ENCODE measurements around the gene TRMT2B.

TRMT2B gene

GRCh38 chrX:101051549-101052302 is at the start of gene TRMT2B:
TSS of gene TRMT2B (minus strand) at chrX:101052111. CDS start at chrX:101042289, 9,822 bp downstream.
- H3K4me3 ChIP-seq (ENCODE audit: low read length): peak within 1 kb of the TSS; percentile 83

DNA sequence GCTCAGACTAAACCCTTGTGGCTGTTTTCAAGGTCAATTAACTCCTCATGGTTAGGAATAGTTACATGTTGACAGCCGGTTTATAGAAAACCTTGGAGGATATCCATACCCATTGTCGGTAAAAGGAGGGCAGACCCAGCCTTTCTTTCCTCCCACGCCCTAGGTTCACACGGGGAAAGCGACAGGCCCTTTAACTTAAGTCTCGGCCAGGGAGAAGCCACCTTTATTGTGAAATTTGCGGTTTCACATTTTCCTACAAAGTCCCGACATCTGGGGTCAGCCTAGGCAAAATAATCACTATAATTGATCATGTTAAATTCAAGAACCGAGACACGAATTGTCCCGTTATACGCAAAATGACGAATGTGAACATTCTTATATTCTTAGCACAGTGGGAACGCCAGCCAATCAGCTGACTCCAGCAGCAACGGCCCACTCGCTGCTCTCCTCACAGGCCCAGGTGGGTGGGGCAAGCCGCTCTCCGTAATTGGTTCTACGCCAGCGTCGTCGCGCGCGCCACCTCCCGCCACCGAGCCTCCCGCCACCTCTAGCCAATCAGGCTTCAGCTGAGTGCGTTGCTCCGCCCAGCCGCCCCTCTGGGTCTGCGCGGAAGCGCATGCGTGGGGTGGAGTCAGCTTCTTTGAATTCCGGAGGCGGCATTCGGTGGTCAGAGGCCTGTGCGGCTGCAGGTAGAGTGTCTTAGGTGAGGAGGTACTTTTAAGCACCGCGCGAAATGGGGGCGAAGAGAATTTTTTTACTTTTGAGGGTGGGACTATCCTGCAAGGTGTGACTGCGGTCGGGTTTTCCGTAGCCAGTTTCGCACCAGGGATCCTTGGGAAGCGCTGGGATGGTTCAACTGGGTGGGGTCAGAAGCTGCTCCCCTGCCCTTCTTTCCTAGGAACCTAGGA is 45.9 kb upstream of the TRMT2B start, which contains the start of gene CENPI:
CENPI (plus strand) TSS at position 659 of the 908 bp plus-strand sequence. CDS start 2,867 bp downstream, outside the sequence.
- Histone ChIP-seq H3K4me2 (ENCODE audit: low read depth, low read length) (peak within 1 kb of the TSS; percentile 59), H3K79me2 (ENCODE audit: low read length) (peaks cover 23% of the 10 kb centered on the region), H3K4me3 (ENCODE audit: low read length) (peak within 1 kb of the TSS; percentile 71), H3K4me1 (ENCODE audit: low read length) (0 out of 2 replicates have a peak, but pooled peaks cover 3% of the 10 kb centered on the region), H3K36me3 (replicated peaks; ENCODE audit: insufficient read depth, low read length) (no peaks in the 10 kb centered on the region), H2AFZ (ENCODE audit: low read length) (peak within 1 kb of the TSS; percentile 65), H3K9ac (ENCODE audit: low read length) (peak within 1 kb of the TSS; percentile 59), H3K9me3 (replicated peaks; ENCODE audit: insufficient read depth, low read length) (no peaks in the 10 kb centered on the region), H3K27ac (ENCODE audit: low read length) (peak within 1 kb of the TSS; percentile 17; the same call in 1 of the 2 replicates), H4K20me1 (ENCODE audit: insufficient read depth, low read length) (no peaks in the 10 kb centered on the region), H3K9me2 (replicated peaks; ENCODE audit: insufficient read depth, low read length) (no peaks in the 10 kb centered on the region), H3F3A (ENCODE audit: insufficient read depth, low read length) (no peaks in the 10 kb centered on the region), H3K27me3 (replicated peaks; ENCODE audit: insufficient read depth, low read length) (no peaks in the 10 kb centered on the region)
- DNase-seq: peak; percentile 94
- no peak for TF ChIP-seq CTCF (IDR thresholded peaks at IDR 0.05; ENCODE audit: low read length)
- TF ChIP-seq EZH2 (optimal IDR thresholded peaks at IDR 0.05; ENCODE audit: low read depth, low read length): no peak
- no peak for TF ChIP-seq EZH2phosphoT487 (IDR thresholded peaks at IDR 0.05; ENCODE audit: low read length)

More at GRCh38 chrX:101051549-101052302, at the start of gene TRMT2B:
- TF ChIP-seq CTCF (IDR thresholded peaks at IDR 0.05; ENCODE audit: low read length): no peak
- no peak for TF ChIP-seq EZH2phosphoT487 (IDR thresholded peaks at IDR 0.05; ENCODE audit: low read length)
- no peak for TF ChIP-seq EZH2 (optimal IDR thresholded peaks at IDR 0.05; ENCODE audit: low read depth, low read length)
- no peaks in the 10 kb centered on the region for H4K20me1 ChIP-seq (ENCODE audit: insufficient read depth, low read length)
- no peaks in the 10 kb centered on the region for H3K4me1 ChIP-seq (ENCODE audit: low read length)
- peak; percentile 77 for DNase-seq
- no peaks in the 10 kb centered on the region for H3K9me3 ChIP-seq (replicated peaks; ENCODE audit: insufficient read depth, low read length)
- peak within 1 kb of the TSS; percentile 91 for H2AFZ ChIP-seq (ENCODE audit: low read length)
- H3K9me2 ChIP-seq (replicated peaks; ENCODE audit: insufficient read depth, low read length): no peaks in the 10 kb centered on the region
- H3K36me3 ChIP-seq (replicated peaks; ENCODE audit: insufficient read depth, low read length): no peaks in the 10 kb centered on the region
- peak within 1 kb of the TSS; percentile 83 for H3K4me2 ChIP-seq (ENCODE audit: low read depth, low read length)
- peaks cover 13% of the 10 kb centered on the region for H3K79me2 ChIP-seq (ENCODE audit: low read length)
- peak within 1 kb of the TSS; percentile 78; the same call in 1 of the 2 replicates for H3K27ac ChIP-seq (ENCODE audit: low read length)
- no peaks in the 10 kb centered on the region for H3K27me3 ChIP-seq (replicated peaks; ENCODE audit: insufficient read depth, low read length)
- peak within 1 kb of the TSS; percentile 80 for H3K9ac ChIP-seq (ENCODE audit: low read length)
- H3F3A ChIP-seq (ENCODE audit: insufficient read depth, low read length): no peaks in the 10 kb centered on the region; the same call in 1 of the 2 replicates

DNA sequence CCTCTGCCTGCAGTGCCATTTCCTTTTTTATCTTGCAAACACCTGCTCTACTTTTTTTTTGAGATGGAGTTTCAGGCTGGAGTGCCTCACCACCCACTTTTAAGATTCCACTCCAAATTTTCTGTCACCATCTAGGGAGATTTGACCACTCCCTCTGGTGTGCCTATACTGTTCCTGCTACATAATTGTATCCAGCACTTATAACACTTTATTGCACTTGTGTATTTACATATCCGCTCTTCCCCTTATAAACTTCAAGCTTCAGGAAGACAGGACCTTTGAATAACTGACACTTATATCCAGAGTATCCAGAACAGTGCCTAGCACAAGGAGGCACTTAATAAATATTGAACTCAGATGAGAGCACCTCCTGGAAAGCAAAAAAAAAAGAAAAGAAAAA is 39.9 kb upstream of the TRMT2B start:
- Histone ChIP-seq H3K27ac (ENCODE audit: low read length) (no peak overlapping the region), H4K20me1 (ENCODE audit: insufficient read depth, low read length) (no peaks in the 10 kb centered on the region), H3F3A (ENCODE audit: insufficient read depth, low read length) (no peaks in the 10 kb centered on the region), H3K4me1 (ENCODE audit: low read length) (no peaks in the 10 kb centered on the region), H3K4me2 (ENCODE audit: low read depth, low read length) (no peak overlapping the region), H3K79me2 (ENCODE audit: low read length) (no peaks in the 10 kb centered on the region), H3K27me3 (replicated peaks; ENCODE audit: insufficient read depth, low read length) (no peaks in the 10 kb centered on the region), H2AFZ (ENCODE audit: low read length) (no peak overlapping the region), H3K9me2 (replicated peaks; ENCODE audit: insufficient read depth, low read length) (no peaks in the 10 kb centered on the region), H3K36me3 (replicated peaks; ENCODE audit: insufficient read depth, low read length) (no peaks in the 10 kb centered on the region), H3K9me3 (replicated peaks; ENCODE audit: insufficient read depth, low read length) (no peaks in the 10 kb centered on the region), H3K4me3 (ENCODE audit: low read length) (no peak overlapping the region), H3K9ac (ENCODE audit: low read length) (no peak overlapping the region)
- no peak for DNase-seq
- TF ChIP-seq EZH2 (optimal IDR thresholded peaks at IDR 0.05; ENCODE audit: low read depth, low read length): no peak
- TF ChIP-seq EZH2phosphoT487 (IDR thresholded peaks at IDR 0.05; ENCODE audit: low read length): no peak
- TF ChIP-seq CTCF (IDR thresholded peaks at IDR 0.05; ENCODE audit: low read length): no peak

Measured in MM.1S (cell line).